Endothelial cell of umbilical vein (primary cell): Measurements from ENCODE around the gene ASF1A. TPM values are rescaled to one million over a fixed set of nuclear protein-coding genes. Genes with fewer than 3 reads are reported as not detected.
A peak's percentile ranks its signal among the peaks of the same experiment; 100 is the strongest.

ENCODE experiments used
- BruUV-seq: library from RNA; stranded (reverse); fragments of 400-500 nt; replicated peaks from 2 replicates; lab custom pipeline; 2021; lab: Mats Ljungman, UMichigan
- CTCF ChIA-PET: fragments of 300-600, 350-600 bp; sonication (Branson Sonifier 250); formaldehyde crosslinking; loops from one replicate; lab custom pipeline; 2021; ENCODE audit warnings: antibody characterized with exemption, inconsistent platforms; lab: Charles Lee
- POLR2A ChIA-PET: fragments of 300-600, 350-600 bp; sonication (Branson Sonifier 250); formaldehyde crosslinking; loops from one replicate; lab custom pipeline; 2021; ENCODE audit warnings: antibody characterized with exemption, inconsistent platforms; lab: Charles Lee
- DNase-seq: peaks from one replicate; pipeline ENCODE4 v3.0.0-alpha.2; 2011; ENCODE audit warnings: low read depth, low spot score
- FAIRE-seq: peaks from 2 replicates; lab custom pipeline; 2011; peaks lifted over from hg19 to GRCh38; lab: Jason Lieb, UNC
- H2AFZ ChIP-seq: 2 replicates; pipeline ENCODE4 v1.6.0; 2012; ENCODE audit warnings: low read depth, low read length, control low read depth, inconsistent platforms
- H3K27ac ChIP-seq: 2 replicates; pipeline ENCODE4 v1.5.1; 2011; ENCODE audit warnings: low read depth, mild to moderate bottlenecking, control low read depth, low read length, moderate library complexity; ENCODE audit not compliant: insufficient read depth
- H3K27me3 ChIP-seq, 2 experiments: 2 replicates each; pipeline versions ENCODE4 v1.6.0 to v1.6.1; 2011; ENCODE audit warnings: low read length in 2 of 2, mixed read lengths in 1 of 2; ENCODE audit not compliant: control insufficient read depth in 2 of 2, insufficient read depth in 2 of 2
- H3K36me3 ChIP-seq, 2 experiments: 2 replicates in 1 of 2; 3 replicates in 1 of 2; pipeline ENCODE4 v1.5.1; 2011; ENCODE audit warnings: low read length in 2 of 2, mild to moderate bottlenecking in 1 of 2, moderate library complexity in 1 of 2; ENCODE audit not compliant: control insufficient read depth in 2 of 2, insufficient read depth in 2 of 2; ENCODE audit errors: extremely low read depth in 1 of 2
- H3K4me1 ChIP-seq: 3 replicates; pipeline ENCODE4 v1.5.1; 2011; ENCODE audit warnings: mild to moderate bottlenecking, low read length; ENCODE audit not compliant: control insufficient read depth, insufficient read depth; ENCODE audit errors: extremely low read depth
- H3K4me2 ChIP-seq: 2 replicates; pipeline ENCODE4 v1.6.1; 2011; ENCODE audit warnings: low read length, control low read depth, mixed read lengths; ENCODE audit not compliant: insufficient read depth
- H3K4me3 ChIP-seq, 3 experiments: fragments of 200-600 bp in 1 of 3; sonication (generic), shearing (Covaris generic) in 1 of 3; replicated peaks in 1 of 3; 2 replicates each; pipeline ENCODE4 v1.5.1; 2011 to 2016; ENCODE audit warnings: control low read depth in 3 of 3, low read length in 3 of 3, mild to moderate bottlenecking in 2 of 3, inconsistent platforms in 1 of 3, low read depth in 1 of 3, moderate library complexity in 1 of 3; ENCODE audit not compliant: insufficient read depth in 1 of 3
- H3K79me2 ChIP-seq: 2 replicates; pipeline ENCODE4 v1.6.0; 2012; ENCODE audit warnings: low read length, inconsistent platforms; ENCODE audit not compliant: control insufficient read depth, insufficient read depth
- H3K9ac ChIP-seq: replicated peaks from 2 replicates; pipeline ENCODE3; 2011; ENCODE audit warnings: low read length, control low read depth; ENCODE audit not compliant: insufficient read depth; ENCODE audit errors: extremely low read depth
- H3K9me1 ChIP-seq: replicated peaks from 3 replicates; pipeline ENCODE4 v1.6.0; 2011; ENCODE audit warnings: mild to moderate bottlenecking, low read length; ENCODE audit not compliant: control insufficient read depth, insufficient read depth; ENCODE audit errors: extremely low read depth
- H3K9me3 ChIP-seq: replicated peaks from 2 replicates; pipeline ENCODE4 v1.5.1; 2012; ENCODE audit warnings: low read length, inconsistent platforms; ENCODE audit not compliant: control insufficient read depth, insufficient read depth
- H4K20me1 ChIP-seq: replicated peaks from 2 replicates; pipeline ENCODE3; 2011; ENCODE audit warnings: mild to moderate bottlenecking, low read length; ENCODE audit not compliant: control insufficient read depth, insufficient read depth; ENCODE audit errors: extremely low read depth
- EZH2 ChIP-seq: IDR thresholded peaks from 2 replicates; pipeline ENCODE4 v1.6.1; 2012; ENCODE audit warnings: borderline replicate concordance, low read depth, mild to moderate bottlenecking, moderate library complexity, low read length, inconsistent platforms; ENCODE audit not compliant: severe bottlenecking
- FOS ChIP-seq: IDR thresholded peaks from 2 replicates; pipeline ENCODE4 v1.6.1; 2011; ENCODE audit warnings: mild to moderate bottlenecking, low read length, moderate library complexity, borderline replicate concordance; ENCODE audit not compliant: insufficient read depth
- GATA2 ChIP-seq: IDR thresholded peaks from 2 replicates; pipeline ENCODE4 v1.7.0; 2011; ENCODE audit warnings: low read depth, mild to moderate bottlenecking, moderate library complexity, mixed read lengths, low read length; ENCODE audit not compliant: insufficient read length, insufficient read depth
- JUN ChIP-seq: IDR thresholded peaks from 2 replicates; pipeline ENCODE4 v1.6.1; 2011; ENCODE audit warnings: borderline replicate concordance, low read depth; ENCODE audit not compliant: insufficient read length, insufficient read depth
- MYC ChIP-seq: IDR thresholded peaks from one replicate; pipeline ENCODE4 v1.6.1; 2011; ENCODE audit warnings: mild to moderate bottlenecking, low read depth, low read length
- POLR2A ChIP-seq: IDR thresholded peaks from 2 replicates; pipeline ENCODE4 v1.6.1; 2012; ENCODE audit warnings: low read depth, mild to moderate bottlenecking, control low read depth, low read length
- POLR2AphosphoS5 ChIP-seq: IDR thresholded peaks from 2 replicates; pipeline ENCODE4 v1.6.1; 2012; ENCODE audit warnings: low read depth, mild to moderate bottlenecking, control low read depth, low read length, moderate library complexity; ENCODE audit not compliant: insufficient read depth
- dilution Hi-C: fragments of 300-500 bp; cut with MboI; formaldehyde crosslinking; loops from one replicate; pipeline ENCODE4 v1.15.0; 2019; ENCODE audit warnings: low sequenced_read_pairs; ENCODE audit not compliant: extremely low pct_ligation_motif_present
- intact Hi-C: fragments of 100-400 bp; cut with micrococcal nuclease; formaldehyde crosslinking; loops from one replicate; pipeline ENCODE4 v1.10.0; 2022
- polyA plus RNA-seq, 4 experiments: library from polyadenylated mRNA; depleted of rRNA in 3 of 4; stranded (reverse) in 3 of 4; unstranded in 1 of 4; fragments of >200 nt; gene quantifications; 2 replicates each; pipeline versions ENCODE4 v1.2.1 to v1.2.3, GENCODE V29; 2011 to 2012; ENCODE audit warnings: missing spikeins in 1 of 4
- total RNA-seq: library from RNA; stranded (reverse); gene quantifications from 2 replicates; pipeline ENCODE4 v1.2.3, GENCODE V29; 2021
- TF ChIP-seq, protein P1 (sequence below): IDR thresholded peaks from 2 replicates; pipeline ENCODE4 v1.6.1; 2011; ENCODE audit not compliant: insufficient read depth, insufficient read length
- TF ChIP-seq, protein P2 (sequence below), 2 donors: IDR thresholded peaks; 1 replicate in 1 of 2; 2 replicates in 1 of 2; pipeline ENCODE4 v1.5.1; 2011; ENCODE audit warnings: low read length in 2 of 2, mild to moderate bottlenecking in 2 of 2, moderate library complexity in 2 of 2, control low read depth in 1 of 2, inconsistent platforms in 1 of 2, low read depth in 1 of 2; ENCODE audit not compliant: insufficient read depth in 1 of 2; ENCODE audit errors: extremely low read depth in 1 of 2

ASF1A gene
- total and polyA plus RNA-seq, 2 donors (not counting 3 experiments of a cell fraction or from before 2014, with no cell fraction given): 17.6 to 38.4 TPM

DNA sequence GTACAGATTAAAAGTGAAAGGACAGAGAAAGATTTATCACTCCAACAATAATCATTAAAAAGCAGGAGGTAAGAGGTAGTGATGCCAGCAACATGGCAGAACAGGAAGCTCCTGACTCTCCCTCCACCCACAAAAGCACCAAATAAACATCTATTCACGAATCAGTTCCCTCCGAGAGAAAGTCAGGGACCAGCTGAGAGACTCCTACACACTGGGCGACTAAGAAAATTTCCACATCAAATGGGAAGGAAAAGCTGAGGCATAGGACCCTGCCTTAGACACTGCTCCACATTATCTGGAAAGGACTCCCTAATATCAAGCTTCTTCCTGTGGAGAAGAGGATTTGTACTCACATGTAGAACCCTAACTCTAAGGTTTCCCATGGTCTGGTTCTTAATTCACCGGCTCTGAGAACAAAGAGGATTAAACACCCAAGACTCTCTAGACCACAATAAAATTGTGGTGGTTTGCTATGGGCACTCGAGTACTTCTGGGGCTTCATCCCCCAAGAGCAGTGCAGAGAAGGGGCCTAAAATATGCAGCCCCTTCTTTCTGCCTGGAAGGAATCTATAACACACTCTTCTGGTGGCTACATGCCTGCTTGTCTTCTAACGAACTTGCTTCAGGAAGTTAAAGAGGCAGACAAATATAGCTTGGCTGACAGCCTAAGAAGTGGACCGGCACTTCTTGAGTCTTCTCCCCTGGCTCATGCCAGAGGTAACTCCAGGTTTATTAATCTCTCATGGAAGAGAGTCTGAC is 29.4 kb upstream of the ASF1A start:
- Histone ChIP-seq H3K4me3 (no peak overlapping the region), H3K9me1 (no peaks in the 10 kb centered on the region), H2AFZ (no peak overlapping the region), H3K27ac (no peak overlapping the region), H3K4me2 (no peak overlapping the region), H4K20me1 (no peaks in the 10 kb centered on the region), H3K36me3 (no peaks in the 10 kb centered on the region), H3K4me1 (no peaks in the 10 kb centered on the region), H3K27me3 (no peaks in the 10 kb centered on the region), H3K9ac (no peak overlapping the region), H3K9me3 (no peaks in the 10 kb centered on the region), H3K79me2 (peaks cover 2% of the 10 kb centered on the region)
- no TSS peak for BruUV-seq
- CTCF ChIA-PET: interaction anchor here (1.4 to 1.7 kb wide), 2 partner anchors 30 to 64 kb away, joined by 4 to 5 read pairs; partner anchors contain the start of gene ASF1A
- intact Hi-C loops: no loop called here
- TF ChIP-seq GATA2: no peak
- TF ChIP-seq, protein P1, sequence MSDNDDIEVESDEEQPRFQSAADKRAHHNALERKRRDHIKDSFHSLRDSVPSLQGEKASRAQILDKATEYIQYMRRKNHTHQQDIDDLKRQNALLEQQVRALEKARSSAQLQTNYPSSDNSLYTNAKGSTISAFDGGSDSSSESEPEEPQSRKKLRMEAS: no peak
- no peak for TF ChIP-seq MYC
- no peak for TF ChIP-seq JUN
- no peak for TF ChIP-seq POLR2A
- no peak for TF ChIP-seq FOS
- TF ChIP-seq, protein P2, sequence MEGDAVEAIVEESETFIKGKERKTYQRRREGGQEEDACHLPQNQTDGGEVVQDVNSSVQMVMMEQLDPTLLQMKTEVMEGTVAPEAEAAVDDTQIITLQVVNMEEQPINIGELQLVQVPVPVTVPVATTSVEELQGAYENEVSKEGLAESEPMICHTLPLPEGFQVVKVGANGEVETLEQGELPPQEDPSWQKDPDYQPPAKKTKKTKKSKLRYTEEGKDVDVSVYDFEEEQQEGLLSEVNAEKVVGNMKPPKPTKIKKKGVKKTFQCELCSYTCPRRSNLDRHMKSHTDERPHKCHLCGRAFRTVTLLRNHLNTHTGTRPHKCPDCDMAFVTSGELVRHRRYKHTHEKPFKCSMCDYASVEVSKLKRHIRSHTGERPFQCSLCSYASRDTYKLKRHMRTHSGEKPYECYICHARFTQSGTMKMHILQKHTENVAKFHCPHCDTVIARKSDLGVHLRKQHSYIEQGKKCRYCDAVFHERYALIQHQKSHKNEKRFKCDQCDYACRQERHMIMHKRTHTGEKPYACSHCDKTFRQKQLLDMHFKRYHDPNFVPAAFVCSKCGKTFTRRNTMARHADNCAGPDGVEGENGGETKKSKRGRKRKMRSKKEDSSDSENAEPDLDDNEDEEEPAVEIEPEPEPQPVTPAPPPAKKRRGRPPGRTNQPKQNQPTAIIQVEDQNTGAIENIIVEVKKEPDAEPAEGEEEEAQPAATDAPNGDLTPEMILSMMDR (IDR thresholded peaks at IDR 0.05; ENCODE audit: extremely low read depth in 1 of 2, insufficient read depth in 1 of 2, low read depth in 1 of 2, low read length in 2 of 2): no peak
- no peak for TF ChIP-seq POLR2AphosphoS5
- no peak for TF ChIP-seq EZH2
- POLR2A ChIA-PET: no interaction called here
- FAIRE-seq (peak; percentile 33), DNase-seq (peak; percentile 41)
- dilution Hi-C loops: no loop called here
